GM18519 (cell line): ENCODE measurements around the gene NAT10.
"Not testable (repeated sequence)": the region's sequence is repeated elsewhere in the genome, so short reads cannot be mapped to it uniquely, and the experiment has no call there.

Source experiments
- ATAC-seq: cut with Tn5 transposase; IDR thresholded peaks from one replicate; pipeline ENCODE4 v1.9.1; 2021; ENCODE audit warnings: mild to moderate bottlenecking, moderate library complexity; ENCODE audit not compliant: unreplicated experiment, low FRiP score

NAT10 gene

GRCh38 chr11:34166806-34167740, 61.6 kb downstream of the NAT10 start:
- no peak for ATAC-seq

GRCh38 chr11:34167961-34168360, 62.5 kb downstream of the NAT10 start:
- no peak for ATAC-seq

- ATAC-seq: no peak
Measured at GRCh38 chr11:34168642-34169420, 63.4 kb downstream of the NAT10 start.

- ATAC-seq: no peak
Measured at GRCh38 chr11:34169686-34170085, 64.3 kb downstream of the NAT10 start.

- no peak for ATAC-seq
Measured at GRCh38 chr11:34173050-34173449, 67.6 kb downstream of the NAT10 start.

- ATAC-seq: peak; percentile 74
Measured at GRCh38 chr11:34174412-34175041, 69.1 kb downstream of the NAT10 start.

- no peak for ATAC-seq
Measured at GRCh38 chr11:34175284-34176019, 70.0 kb downstream of the NAT10 start.

GRCh38 chr11:34176751-34177209, 71.4 kb downstream of the NAT10 start:
- ATAC-seq: no peak

- no peak for ATAC-seq
Measured at GRCh38 chr11:34178209-34178821, 72.9 kb downstream of the NAT10 start.

- ATAC-seq: no peak
Measured at GRCh38 chr11:34179026-34179675, 73.7 kb downstream of the NAT10 start.

- no peak for ATAC-seq
Measured at GRCh38 chr11:34180040-34180813, 74.8 kb downstream of the NAT10 start.

- ATAC-seq: not testable (repeated sequence)
Measured at GRCh38 chr11:34180814-34181165, 75.4 kb downstream of the NAT10 start.

GRCh38 chr11:34181251-34181650, 75.8 kb downstream of the NAT10 start:
- no peak for ATAC-seq

GRCh38 chr11:34181856-34182405, 76.5 kb downstream of the NAT10 start:
- no peak for ATAC-seq

GRCh38 chr11:34182425-34182824, 77.0 kb downstream of the NAT10 start:
- ATAC-seq: no peak

GRCh38 chr11:34182921-34183685, 77.7 kb downstream of the NAT10 start:
- ATAC-seq: no peak

- ATAC-seq: no peak
Measured at GRCh38 chr11:34183848-34184391, 78.5 kb downstream of the NAT10 start.
